NCI-H748 (cell line): Measurements from ENCODE around the gene JAKMIP1.

Experiments used
- DNase-seq: peaks from one replicate; lab custom pipeline; 2025; ENCODE audit not compliant: unreplicated experiment; lab: John Stamatoyannopoulos, UW

JAKMIP1 gene

DNA sequence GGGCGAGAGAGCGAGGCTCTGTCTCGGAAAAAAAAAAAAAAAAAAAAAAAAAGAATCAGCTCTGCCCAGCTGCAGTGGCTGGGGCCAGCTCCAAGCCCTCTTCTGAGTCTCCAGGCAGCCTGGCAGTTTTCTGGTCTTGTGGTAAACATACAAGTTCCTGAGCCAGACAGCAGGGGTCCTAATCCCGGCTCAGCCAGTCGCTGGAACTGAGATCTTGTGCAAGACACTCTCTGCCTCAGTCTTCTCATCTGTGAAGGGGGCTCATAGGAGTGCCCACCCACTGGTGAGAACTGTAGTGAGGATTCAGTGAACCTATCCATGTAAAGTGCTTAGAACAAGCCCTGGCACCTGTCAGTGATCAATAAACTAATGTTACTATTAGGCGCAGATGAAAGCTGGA is 223.9 kb downstream of the JAKMIP1 start:
- no peak for DNase-seq
